ENCODE data around the gene PPP6R2. TPM values are rescaled to one million over a fixed set of nuclear protein-coding genes. Genes with fewer than 3 reads are reported as not detected.

Gene PPP6R2
- total RNA-seq, 4 donors from 2014 or later = 82.8 to 201 (median 111) TPM

DNA sequence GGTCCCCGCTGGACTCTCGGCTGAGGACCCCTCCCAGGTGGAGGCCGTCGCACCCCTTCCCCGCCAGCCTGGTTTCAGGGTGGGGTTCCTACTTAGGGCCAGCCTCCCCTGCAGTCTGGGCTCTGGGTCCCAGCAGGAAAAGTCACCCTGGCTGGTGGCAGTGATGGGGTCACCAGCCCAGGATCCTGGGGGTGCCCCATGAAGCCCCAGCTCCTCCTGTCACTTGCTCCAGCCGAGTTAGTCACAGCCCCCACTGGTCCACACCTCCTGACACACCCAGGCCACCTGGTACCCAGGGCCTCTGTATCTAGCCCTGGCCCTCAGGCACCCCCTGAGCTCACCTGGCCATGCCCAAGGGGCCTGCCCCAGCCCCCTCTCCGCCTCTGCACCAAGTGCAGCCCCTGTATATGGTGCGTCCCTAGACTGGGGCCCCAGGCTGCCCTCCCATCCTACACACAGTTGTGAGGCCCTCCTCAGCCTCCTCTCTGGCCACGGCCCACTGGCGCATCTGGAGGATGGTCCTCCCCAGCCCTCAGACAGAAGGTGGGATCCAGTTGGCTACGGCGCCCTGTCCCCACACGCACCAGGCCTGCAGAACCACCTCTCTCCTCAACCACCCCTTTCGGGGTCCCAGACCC lies 42.4 kb upstream of the PPP6R2 start:
- Histone ChIP-seq H3K27me3 (no peaks in the 10 kb centered on the region), H3K4me3 (peak overlapping the region in 3 of 4 donors; percentile 44 to 71 (median 57)), H3K4me1 (peaks cover 39 to 96% (median 62%) of the 10 kb centered on the region in 4 donors), H3K9me3 (no peaks in the 10 kb centered on the region), H3K27ac (peak overlapping the region; percentile 86 to 97 (median 90)), H3K36me3 (no peaks in the 10 kb centered on the region)
- no peak for TF ChIP-seq POLR2A (IDR thresholded peaks at IDR 0.05)
- TF ChIP-seq, protein P1, sequence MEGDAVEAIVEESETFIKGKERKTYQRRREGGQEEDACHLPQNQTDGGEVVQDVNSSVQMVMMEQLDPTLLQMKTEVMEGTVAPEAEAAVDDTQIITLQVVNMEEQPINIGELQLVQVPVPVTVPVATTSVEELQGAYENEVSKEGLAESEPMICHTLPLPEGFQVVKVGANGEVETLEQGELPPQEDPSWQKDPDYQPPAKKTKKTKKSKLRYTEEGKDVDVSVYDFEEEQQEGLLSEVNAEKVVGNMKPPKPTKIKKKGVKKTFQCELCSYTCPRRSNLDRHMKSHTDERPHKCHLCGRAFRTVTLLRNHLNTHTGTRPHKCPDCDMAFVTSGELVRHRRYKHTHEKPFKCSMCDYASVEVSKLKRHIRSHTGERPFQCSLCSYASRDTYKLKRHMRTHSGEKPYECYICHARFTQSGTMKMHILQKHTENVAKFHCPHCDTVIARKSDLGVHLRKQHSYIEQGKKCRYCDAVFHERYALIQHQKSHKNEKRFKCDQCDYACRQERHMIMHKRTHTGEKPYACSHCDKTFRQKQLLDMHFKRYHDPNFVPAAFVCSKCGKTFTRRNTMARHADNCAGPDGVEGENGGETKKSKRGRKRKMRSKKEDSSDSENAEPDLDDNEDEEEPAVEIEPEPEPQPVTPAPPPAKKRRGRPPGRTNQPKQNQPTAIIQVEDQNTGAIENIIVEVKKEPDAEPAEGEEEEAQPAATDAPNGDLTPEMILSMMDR (IDR thresholded peaks at IDR 0.05) = no peak
- DNase-seq = no peak

DNA sequence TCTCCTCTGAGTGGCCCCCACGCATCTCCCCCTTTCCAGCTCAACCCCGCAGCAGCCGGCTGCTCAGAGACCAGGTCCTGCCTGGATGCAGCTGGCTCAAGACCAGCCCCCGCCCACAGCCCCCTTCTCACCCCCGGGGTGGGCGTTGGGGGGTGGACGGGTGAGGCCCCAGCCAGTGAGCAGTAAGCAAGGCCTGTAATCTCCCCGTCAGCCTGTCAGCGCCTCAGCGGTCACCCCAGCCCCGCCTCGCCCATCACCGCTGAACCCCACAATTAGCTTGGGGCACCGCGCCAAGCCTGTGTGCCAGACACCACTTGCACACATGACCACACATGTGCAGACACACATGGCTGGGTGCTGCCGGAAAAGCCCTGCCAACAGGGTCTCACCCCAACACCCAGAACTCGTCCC lies 41.5 kb upstream of the PPP6R2 start:
- H3K9me3 ChIP-seq = no peaks in the 10 kb centered on the region
- peak overlapping the region in 2 of 4 donors; percentile 31 to 57 for H3K4me3 ChIP-seq
- peak; percentile 74 to 89 (median 88) for DNase-seq
- no peaks in the 10 kb centered on the region for H3K36me3 ChIP-seq
- H3K27me3 ChIP-seq = no peaks in the 10 kb centered on the region
- peak overlapping the region; percentile 86 to 97 (median 90) for H3K27ac ChIP-seq
- peaks cover 39 to 91% (median 65%) of the 10 kb centered on the region in 4 donors for H3K4me1 ChIP-seq
- TF ChIP-seq, protein P1 (IDR thresholded peaks at IDR 0.05) = no peak
- TF ChIP-seq POLR2A (IDR thresholded peaks at IDR 0.05) = no peak

DNA sequence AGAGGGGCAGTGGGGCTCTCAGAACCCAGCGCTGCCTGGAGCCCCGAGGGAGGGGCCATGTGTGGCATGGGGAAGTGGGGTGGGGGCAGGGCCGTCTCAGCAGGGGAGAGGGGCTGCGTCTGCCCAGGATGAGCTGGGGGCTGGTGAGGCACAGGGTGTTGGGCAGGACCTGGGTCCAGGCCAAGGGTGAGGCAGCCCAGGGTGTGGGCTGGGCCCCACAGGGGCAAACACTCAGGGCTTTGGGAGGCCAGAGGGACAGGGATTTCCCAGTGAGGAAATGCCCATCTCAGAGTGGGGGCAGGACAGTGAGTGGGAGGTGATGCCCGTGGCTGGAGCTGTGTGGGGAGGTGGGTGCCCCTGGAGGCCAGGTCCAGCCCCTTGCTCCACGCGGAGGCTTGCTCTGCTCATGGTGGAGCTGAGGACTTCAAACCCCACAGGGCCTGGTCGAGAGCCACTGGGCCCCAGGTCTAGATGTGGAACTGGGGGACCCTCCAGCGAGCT lies 41.0 kb upstream of the PPP6R2 start:
- TF ChIP-seq, protein P1 (IDR thresholded peaks at IDR 0.05) = no peak
- no peak for TF ChIP-seq POLR2A (IDR thresholded peaks at IDR 0.05)
- H3K4me1 ChIP-seq = peaks cover 39 to 86% (median 67%) of the 10 kb centered on the region in 4 donors
- H3K36me3 ChIP-seq = no peaks in the 10 kb centered on the region
- peak in 1 of 3 donors; percentile 73 for DNase-seq
- peak overlapping the region; percentile 86 to 97 (median 90) for H3K27ac ChIP-seq
- H3K9me3 ChIP-seq = no peaks in the 10 kb centered on the region
- no peaks in the 10 kb centered on the region for H3K27me3 ChIP-seq
- H3K4me3 ChIP-seq = peak overlapping the region in 3 of 4 donors; percentile 3 to 57 (median 31)

DNA sequence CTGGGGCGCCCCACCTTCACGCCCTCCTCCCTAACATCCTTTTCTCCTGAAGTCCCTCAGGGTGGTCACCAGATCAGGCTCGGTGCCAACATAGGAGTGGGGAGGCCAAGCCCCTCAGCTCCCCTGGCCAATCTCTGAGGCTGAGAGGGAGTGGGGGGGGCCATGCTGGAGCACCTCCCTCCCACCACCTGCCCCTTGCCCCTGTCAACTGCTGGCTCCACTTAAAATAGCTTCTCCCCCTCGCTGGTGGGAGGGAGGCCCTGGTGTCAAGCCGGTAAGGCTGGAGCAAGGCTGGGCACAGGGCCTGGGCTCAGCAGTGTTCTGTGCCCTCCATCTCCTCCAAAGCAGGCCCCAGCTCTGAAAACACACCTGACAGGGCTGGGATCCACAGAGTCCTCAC lies 40.6 kb upstream of the PPP6R2 start:
- peak overlapping the region in 2 of 4 donors; percentile 3 to 31 for H3K4me3 ChIP-seq
- TF ChIP-seq, protein P1 (IDR thresholded peaks at IDR 0.05) = no peak
- no peak for TF ChIP-seq POLR2A (IDR thresholded peaks at IDR 0.05)
- DNase-seq = no peak
- no peaks in the 10 kb centered on the region for H3K27me3 ChIP-seq
- H3K27ac ChIP-seq = peak overlapping the region; percentile 86 to 97 (median 90)
- no peaks in the 10 kb centered on the region for H3K36me3 ChIP-seq
- H3K9me3 ChIP-seq = no peaks in the 10 kb centered on the region
- H3K4me1 ChIP-seq = peaks cover 39 to 81% (median 69%) of the 10 kb centered on the region in 4 donors

DNA sequence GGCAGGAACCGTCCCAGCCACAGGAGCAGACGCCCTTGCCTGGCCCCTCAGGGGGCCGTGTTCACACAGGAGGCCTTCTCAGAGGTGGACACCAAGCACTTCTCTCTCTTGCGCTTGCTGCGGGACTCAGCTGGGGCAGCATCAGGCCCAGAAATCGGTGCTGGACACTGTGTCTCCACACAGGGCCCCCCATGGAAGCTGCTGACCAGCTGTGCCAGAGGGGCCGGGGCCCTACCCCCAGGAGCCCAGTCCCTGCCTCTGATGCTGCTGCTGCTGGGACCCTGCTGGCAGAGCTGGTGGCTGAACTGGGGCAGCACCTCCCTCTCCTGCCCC lies 39.6 kb upstream of the PPP6R2 start:
- TF ChIP-seq, protein P1 (IDR thresholded peaks at IDR 0.05) = no peak
- no peak for TF ChIP-seq POLR2A (IDR thresholded peaks at IDR 0.05)
- peak overlapping the region; percentile 86 to 97 (median 90) for H3K27ac ChIP-seq
- peak overlapping the region in 2 of 4 donors; percentile 6 to 74 for H3K4me3 ChIP-seq

More for the DNA sequence above, 39.6 kb upstream of the PPP6R2 start:
- Histone ChIP-seq H3K4me1 (peaks cover 44 to 88% (median 72%) of the 10 kb centered on the region in 4 donors), H3K36me3 (no peaks in the 10 kb centered on the region), H3K9me3 (no peaks in the 10 kb centered on the region), H3K27me3 (no peaks in the 10 kb centered on the region)
- no peak for DNase-seq
